H1 (cell line): Measurements from ENCODE around the gene COL27A1. TPM values are rescaled to one million over a fixed set of nuclear protein-coding genes. Genes with fewer than 3 reads are reported as not detected.
A peak's percentile ranks its signal among the peaks of the same experiment; 100 is the strongest.

Experiments
- CTCF ChIA-PET: fragments of 300-600 bp; sonication (Branson Sonifier 250); formaldehyde crosslinking; loops from one replicate; lab custom pipeline; 2021; ENCODE audit not compliant: partially characterized antibody; lab: Charles Lee
- POLR2A ChIA-PET: fragments of 300-600 bp; sonication (Branson Sonifier 250); formaldehyde crosslinking; loops from one replicate; lab custom pipeline; 2021; ENCODE audit warnings: inconsistent platforms; ENCODE audit not compliant: partially characterized antibody; lab: Charles Lee
- DNase-seq, 2 experiments: peaks; one replicate each; pipeline versions ENCODE4 v3.0.0 to v3.0.0-alpha.2; 2010 to 2022; ENCODE audit warnings: low spot score in 2 of 2, low read depth in 1 of 2, mixed read lengths in 1 of 2
- FAIRE-seq: peaks from 2 replicates; lab custom pipeline; 2011; peaks lifted over from hg19 to GRCh38; lab: Jason Lieb, UNC
- H2AFZ ChIP-seq: 2 replicates; pipeline ENCODE4 v1.8.1; 2012; ENCODE audit warnings: low read length, inconsistent platforms
- H2AK5ac ChIP-seq: 2 replicates; pipeline ENCODE4 v1.6.1; 2013; ENCODE audit warnings: low read depth, low read length
- H2BK120ac ChIP-seq: replicated peaks from 2 replicates; pipeline ENCODE3; 2013; ENCODE audit warnings: low read depth, low read length, inconsistent platforms
- H2BK12ac ChIP-seq: 2 replicates; pipeline ENCODE4 v1.6.1; 2013; ENCODE audit warnings: low read depth, low read length
- H2BK15ac ChIP-seq: 2 replicates; pipeline ENCODE4 v1.6.1; 2013; ENCODE audit warnings: low read length
- H2BK20ac ChIP-seq: 2 replicates; pipeline ENCODE4 v1.6.1; 2013; ENCODE audit warnings: low read length
- H2BK5ac ChIP-seq: 2 replicates; pipeline ENCODE4 v1.6.1; 2013; ENCODE audit warnings: low read depth, low read length
- H3K14ac ChIP-seq: 2 replicates; pipeline ENCODE4 v1.6.1; 2013; ENCODE audit warnings: inconsistent platforms; ENCODE audit not compliant: insufficient read length
- H3K18ac ChIP-seq: 2 replicates; pipeline ENCODE4 v1.6.1; 2013; ENCODE audit warnings: low read length; ENCODE audit errors: extremely low read depth
- H3K23ac ChIP-seq: 2 replicates; pipeline ENCODE4 v1.6.1; 2013; ENCODE audit warnings: inconsistent platforms; ENCODE audit not compliant: insufficient read length
- H3K23me2 ChIP-seq: 2 replicates; pipeline ENCODE4 v1.6.1; 2013; ENCODE audit warnings: low read depth, low read length
- H3K27ac ChIP-seq: 2 replicates; pipeline ENCODE4 v1.6.1; 2011; ENCODE audit warnings: low read depth, low read length, inconsistent platforms
- H3K27me3 ChIP-seq, 4 experiments: replicated peaks in 1 of 4; 1 replicate in 1 of 4; 2 replicates in 3 of 4; pipeline versions ENCODE4 v1.6.1 to v1.8.1; 2011 to 2013; ENCODE audit warnings: low read length in 3 of 4, mild to moderate bottlenecking in 3 of 4, inconsistent platforms in 2 of 4, mixed read lengths in 2 of 4, moderate library complexity in 1 of 4; ENCODE audit not compliant: control insufficient read depth in 3 of 4, insufficient read depth in 3 of 4; ENCODE audit errors: extremely low read depth in 1 of 4
- H3K36me3 ChIP-seq, 4 experiments: 2 replicates each; pipeline versions ENCODE4 v1.6.1 to v1.8.1; 2011 to 2013; ENCODE audit warnings: mild to moderate bottlenecking in 4 of 4, low read length in 3 of 4, moderate library complexity in 2 of 4, control low read depth in 1 of 4, inconsistent platforms in 1 of 4; ENCODE audit not compliant: insufficient read depth in 4 of 4, control insufficient read depth in 2 of 4
- H3K4ac ChIP-seq: replicated peaks from 2 replicates; pipeline ENCODE3; 2013; ENCODE audit warnings: low read length, low read depth, mixed read lengths, inconsistent platforms; ENCODE audit not compliant: insufficient read length
- H3K4me1 ChIP-seq, 4 experiments: replicated peaks in 1 of 4; 1 replicate in 1 of 4; 2 replicates in 3 of 4; pipeline versions ENCODE4 v1.6.1 to v1.8.1; 2011 to 2013; ENCODE audit warnings: low read length in 3 of 4, inconsistent platforms in 2 of 4, mixed read lengths in 1 of 4; ENCODE audit not compliant: insufficient read depth in 4 of 4, control insufficient read depth in 3 of 4
- H3K4me2 ChIP-seq, 2 experiments: 2 replicates each; pipeline versions ENCODE4 v1.6.1 to v1.8.1; 2011 to 2013; ENCODE audit warnings: low read depth in 2 of 2, low read length in 2 of 2, control low read depth in 1 of 2, inconsistent platforms in 1 of 2, mild to moderate bottlenecking in 1 of 2; ENCODE audit not compliant: insufficient read depth in 1 of 2
- H3K4me3 ChIP-seq, 4 experiments: fragments of 200-600, 300-600 bp in 1 of 4; sonication (generic), shearing (Covaris generic), sonication (Bioruptor Twin) in 1 of 4; 2 replicates each; pipeline versions ENCODE4 v1.5.1 to v1.8.1; 2011 to 2016; ENCODE audit warnings: low read length in 4 of 4, low read depth in 3 of 4, control low read depth in 2 of 4, inconsistent platforms in 2 of 4, mild to moderate bottlenecking in 2 of 4, mixed read lengths in 1 of 4, moderate library complexity in 1 of 4; ENCODE audit not compliant: insufficient read depth in 2 of 4; ENCODE audit errors: extremely low read depth in 1 of 4
- H3K56ac ChIP-seq: replicated peaks from 2 replicates; pipeline ENCODE3; 2013; ENCODE audit warnings: low read depth, mild to moderate bottlenecking, mixed read lengths, low read length, inconsistent platforms; ENCODE audit not compliant: insufficient read length
- H3K79me1 ChIP-seq: 2 replicates; pipeline ENCODE4 v1.6.1; 2013; ENCODE audit warnings: low read depth, low read length, control low read depth
- H3K79me2 ChIP-seq, 2 experiments: 2 replicates each; pipeline versions ENCODE4 v1.6.1 to v1.8.1; 2012 to 2013; ENCODE audit warnings: low read length in 2 of 2, mild to moderate bottlenecking in 2 of 2, inconsistent platforms in 1 of 2; ENCODE audit not compliant: insufficient read depth in 2 of 2, control insufficient read depth in 1 of 2
- H3K9ac ChIP-seq, 4 experiments: replicated peaks in 1 of 4; 1 replicate in 1 of 4; 2 replicates in 3 of 4; pipeline versions ENCODE4 v1.6.1 to v1.8.1; 2011 to 2013; ENCODE audit warnings: low read depth in 3 of 4, low read length in 3 of 4, control low read depth in 2 of 4, mild to moderate bottlenecking in 2 of 4, moderate library complexity in 2 of 4, inconsistent platforms in 1 of 4; ENCODE audit errors: extremely low read depth in 1 of 4
- H3K9me3 ChIP-seq, 2 experiments: 2 replicates each; pipeline versions ENCODE4 v1.6.1 to v1.8.1; 2012 to 2013; ENCODE audit warnings: mild to moderate bottlenecking in 2 of 2, moderate library complexity in 2 of 2, control low read depth in 1 of 2, inconsistent platforms in 1 of 2, low read depth in 1 of 2, low read length in 1 of 2, mixed read lengths in 1 of 2; ENCODE audit not compliant: insufficient read depth in 2 of 2
- H4K20me1 ChIP-seq, 2 experiments: replicated peaks in 1 of 2; 2 replicates each; pipeline versions ENCODE3 to v1.8.1; 2011 to 2013; ENCODE audit warnings: inconsistent platforms in 2 of 2, low read length in 2 of 2, mild to moderate bottlenecking in 1 of 2; ENCODE audit not compliant: insufficient read depth in 2 of 2, control insufficient read depth in 1 of 2
- H4K5ac ChIP-seq: 2 replicates; pipeline ENCODE4 v1.6.1; 2013; ENCODE audit warnings: low read length, low read depth, mixed read lengths, inconsistent platforms; ENCODE audit not compliant: insufficient read length
- H4K8ac ChIP-seq: 2 replicates; pipeline ENCODE4 v1.8.0; 2013; ENCODE audit warnings: mild to moderate bottlenecking, moderate library complexity, low read length, inconsistent platforms; ENCODE audit not compliant: insufficient read depth; ENCODE audit errors: extremely low read depth
- H4K91ac ChIP-seq: replicated peaks from 2 replicates; pipeline ENCODE3; 2013; ENCODE audit warnings: low read length, mixed read lengths, inconsistent platforms; ENCODE audit not compliant: insufficient read length
- ATF3 ChIP-seq: IDR thresholded peaks from 2 replicates; pipeline ENCODE4 v1.6.1; 2011; ENCODE audit warnings: low read depth, mild to moderate bottlenecking, low read length; ENCODE audit not compliant: insufficient read depth
- BACH1 ChIP-seq: IDR thresholded peaks from 2 replicates; pipeline ENCODE4 v1.6.1; 2012; ENCODE audit warnings: low read length, improper control_type of control experiment
- E2F6 ChIP-seq: IDR thresholded peaks from 2 replicates; pipeline ENCODE4 v1.6.1; 2012; ENCODE audit warnings: inconsistent platforms
- RBBP5 ChIP-seq: IDR thresholded peaks from 2 replicates; pipeline ENCODE4 v1.7.1; 2012; ENCODE audit warnings: low read depth, mild to moderate bottlenecking, inconsistent platforms, low read length, moderate library complexity, borderline replicate concordance
- SAP30 ChIP-seq: fragments of 300-600 bp; sonication (generic); IDR thresholded peaks from 2 replicates; pipeline ENCODE4 v1.7.1; 2012; ENCODE audit warnings: low read length, moderate library complexity, mild to moderate bottlenecking, inconsistent platforms; ENCODE audit not compliant: insufficient read depth, insufficient replicate concordance
- TBP ChIP-seq: IDR thresholded peaks from 2 replicates; pipeline ENCODE4 v1.6.1; 2011; ENCODE audit warnings: low read depth, low read length, improper control_type of control experiment
- WGBS, 2 experiments: shearing (Covaris generic) in 1 of 2; methylation state at CpG; one replicate each; pipeline versions ENCODE4 v1.1.6 to v1.1.7; 2013 to 2015; ENCODE audit warnings: low lambda C conversion rate in 2 of 2, mixed read lengths in 2 of 2, inconsistent platforms in 1 of 2, low coverage in 1 of 2, missing lambda C conversion rate in 1 of 2; ENCODE audit not compliant: insufficient replicate concordance in 2 of 2, insufficient coverage in 1 of 2, insufficient read length in 1 of 2; ENCODE audit errors: extremely low coverage in 1 of 2, missing lambda C conversion rate in 1 of 2; 5-methylcytosine and 5-hydroxymethylcytosine counted together
- polyA plus RNA-seq, 7 experiments: library from polyadenylated mRNA; depleted of rRNA in 3 of 7; stranded (reverse) in 5 of 7; unstranded in 2 of 7; fragments of >200 nt in 5 of 7; fragments of 200-250 nt in 2 of 7; gene quantifications; 1 replicate in 5 of 7; 2 replicates in 1 of 7; 4 replicates in 1 of 7; pipeline versions ENCODE4 v1.2.1 to v1.2.3, GENCODE V29; 2011 to 2013; ENCODE audit warnings: missing spikeins in 2 of 7, mixed read lengths in 2 of 7
- total RNA-seq: library from RNA; stranded (reverse); fragmentation: NEBNext Ultra II Directional; extraction: Animal tissue kit (Norgen Biotek cat#: 25700); gene quantifications from 2 replicates; pipeline ENCODE4 v1.2.1, GENCODE V29; 2021

COL27A1 gene
- total and polyA plus RNA-seq, 2 of the 8 experiments (the other 6 are each of a cell fraction or from before 2014, with no cell fraction given): 15.1 to 22.8 TPM

GRCh38 chr9:114134827-114135396 is 20.4 kb upstream of the COL27A1 start:
- H3K9ac ChIP-seq: no peak overlapping the region
- H2BK12ac ChIP-seq: peak overlapping the region; percentile 87; the same call in 1 of the 2 replicates
- no peak overlapping the region for H3K23ac ChIP-seq
- H4K91ac ChIP-seq: no peak overlapping the region
- H3K4me2 ChIP-seq: no peak overlapping the region
- H3K4me3 ChIP-seq: no peak overlapping the region
- no peak overlapping the region for H3K18ac ChIP-seq
- no peak overlapping the region for H2BK20ac ChIP-seq
- H3K4me1 ChIP-seq: peaks cover 0 to 2% (median 0%) of the 10 kb centered on the region in 4 experiments; a peak in 2 of 7 replicates
- no peak overlapping the region for H3K56ac ChIP-seq
- no peaks in the 10 kb centered on the region for H3K79me2 ChIP-seq
- H4K8ac ChIP-seq: 0 out of 2 replicates have a peak overlapping the region, but pooled peaks have one; percentile 29
- DNase-seq (no peak), FAIRE-seq (no peak)
- ChIA-PET POLR2A (no interaction called here), CTCF (interaction anchor here (0.6 to 4.4 kb wide), 5 partner anchors 9 to 128 kb away, joined by 3 to 24 read pairs (median 4); no protein-coding TSS in a partner anchor)
- H2BK15ac ChIP-seq: peak overlapping the region; percentile 61; the same call in 1 of the 2 replicates
- H2BK120ac ChIP-seq: no peak overlapping the region
- TF ChIP-seq RBBP5: no peak
- TF ChIP-seq BACH1: no peak
- no peak for TF ChIP-seq E2F6
- no peak for TF ChIP-seq ATF3
- TF ChIP-seq TBP: no peak
- TF ChIP-seq SAP30: no peak
- no peaks in the 10 kb centered on the region for H3K36me3 ChIP-seq
- no peaks in the 10 kb centered on the region for H3K79me1 ChIP-seq
- H3K14ac ChIP-seq: no peak overlapping the region
- WGBS, 2 experiments: 91% methylated on average over 5 of the region's 5 CpGs; no CpG with 5 or more reads in 1 of the 2 experiments
- no peaks in the 10 kb centered on the region for H3K9me3 ChIP-seq
- H2AK5ac ChIP-seq: no peak overlapping the region
- H4K20me1 ChIP-seq: no peaks in the 10 kb centered on the region
- no peak overlapping the region for H4K5ac ChIP-seq
- H3K4ac ChIP-seq: no peak overlapping the region
- H2BK5ac ChIP-seq: no peak overlapping the region
- H3K27ac ChIP-seq: no peak overlapping the region
- H2AFZ ChIP-seq: no peak overlapping the region
- peaks cover 2% of the 10 kb centered on the region; the same call in 1 of the 2 replicates for H3K23me2 ChIP-seq
- H3K27me3 ChIP-seq: no peaks in the 10 kb centered on the region; a peak in 1 of 7 replicates
